Left ventricle myocardium inferior (tissue), 1 donor: ENCODE data around the gene HECTD4. TPM values are rescaled to one million over a fixed set of nuclear protein-coding genes. Genes with fewer than 3 reads are reported as not detected.

Experiments
- DNase-seq: peaks from one replicate; pipeline ENCODE4 v3.0.0-alpha.2; 2020
- H3K27ac ChIP-seq: fragments of 200-600 bp; replicated peaks from 2 replicates; pipeline ENCODE4 v1.8.0; 2021
- H3K27me3 ChIP-seq: fragments of 200-600 bp; 2 replicates; pipeline ENCODE4 v1.8.0; 2021; ENCODE audit warnings: low read depth
- H3K36me3 ChIP-seq: fragments of 200-600 bp; 2 replicates; pipeline ENCODE4 v1.8.0; 2021
- H3K4me1 ChIP-seq: fragments of 200-600 bp; 2 replicates; pipeline ENCODE4 v1.8.0; 2021
- H3K4me3 ChIP-seq: fragments of 200-600 bp; 2 replicates; pipeline ENCODE4 v1.8.0; 2021; ENCODE audit warnings: mild to moderate bottlenecking, moderate library complexity
- H3K9me3 ChIP-seq: fragments of 200-600 bp; replicated peaks from 2 replicates; pipeline ENCODE4 v1.8.0; 2021
- CTCF ChIP-seq: fragments of 200-600 bp; IDR thresholded peaks from 2 replicates; pipeline ENCODE4 v1.8.0; 2021; ENCODE audit warnings: antibody characterized with exemption, mild to moderate bottlenecking, borderline replicate concordance
- intact Hi-C: fragments of 100-400 bp; cut with micrococcal nuclease; formaldehyde crosslinking; loops from one replicate; pipeline ENCODE4 v1.11.0; 2022
- total RNA-seq: library from RNA; stranded (reverse); fragmentation: NEBNext Ultra II Directional; extraction: Animal tissue kit (Norgen Biotek cat#: 25700); gene quantifications from one replicate; pipeline ENCODE4 v1.2.1, GENCODE V29; 2021
- donor health status: DM: no; HTN: yes; CAD: no; lungs with severe emphysema.

HECTD4 gene
- total RNA-seq, 1 donor from 2014 or later = 23.4 TPM

- H3K36me3 ChIP-seq = no peaks in the 10 kb centered on the region
- no peaks in the 10 kb centered on the region for H3K9me3 ChIP-seq
- H3K27ac ChIP-seq = peak overlapping the region; percentile 92
- H3K4me1 ChIP-seq = peaks cover 40% of the 10 kb centered on the region
- DNase-seq = peak; percentile 18
- TF ChIP-seq CTCF = no peak
- H3K4me3 ChIP-seq = peak overlapping the region; percentile 99
- no peaks in the 10 kb centered on the region for H3K27me3 ChIP-seq
- intact Hi-C loops = no loop called here
Observed at GRCh38 chr12:112381406-112381882, 787 bp downstream of the HECTD4 start.

- Histone ChIP-seq H3K4me1 (peaks cover 40% of the 10 kb centered on the region), H3K36me3 (no peaks in the 10 kb centered on the region), H3K4me3 (peak overlapping the region; percentile 99), H3K9me3 (no peaks in the 10 kb centered on the region), H3K27ac (no peak overlapping the region), H3K27me3 (no peaks in the 10 kb centered on the region)
- DNase-seq = no peak
- TF ChIP-seq CTCF = no peak
- intact Hi-C loops = no loop called here
Observed at GRCh38 chr12:112380663-112381405, 1.4 kb downstream of the HECTD4 start.

GRCh38 chr12:112375105-112375504 lies 7.1 kb downstream of the HECTD4 start:
- no peak overlapping the region for H3K4me3 ChIP-seq
- no peak for DNase-seq
- H3K9me3 ChIP-seq = peaks cover 7% of the 10 kb centered on the region
- H3K36me3 ChIP-seq = no peaks in the 10 kb centered on the region
- no peaks in the 10 kb centered on the region for H3K27me3 ChIP-seq
- intact Hi-C loops = no loop called here
- peaks cover 35% of the 10 kb centered on the region for H3K4me1 ChIP-seq
- H3K27ac ChIP-seq = no peak overlapping the region
- no peak for TF ChIP-seq CTCF

GRCh38 chr12:112374166-112374740 lies 8.0 kb downstream of the HECTD4 start:
- no peak for TF ChIP-seq CTCF
- Histone ChIP-seq H3K4me3 (no peak overlapping the region), H3K4me1 (peaks cover 31% of the 10 kb centered on the region), H3K36me3 (no peaks in the 10 kb centered on the region), H3K27me3 (no peaks in the 10 kb centered on the region), H3K9me3 (peaks cover 7% of the 10 kb centered on the region), H3K27ac (no peak overlapping the region)
- intact Hi-C loops = no loop called here
- no peak for DNase-seq

GRCh38 chr12:112370868-112371510 lies 11.2 kb downstream of the HECTD4 start:
- Histone ChIP-seq H3K36me3 (no peaks in the 10 kb centered on the region), H3K4me1 (peaks cover 37% of the 10 kb centered on the region), H3K27me3 (no peaks in the 10 kb centered on the region), H3K4me3 (no peak overlapping the region), H3K9me3 (peaks cover 7% of the 10 kb centered on the region), H3K27ac (no peak overlapping the region)
- DNase-seq = no peak
- no peak for TF ChIP-seq CTCF
- intact Hi-C loops = no loop called here
